Pancreas (tissue), 10 donors: Measurements from ENCODE around the gene TIPARP. TPM values are rescaled to one million over a fixed set of nuclear protein-coding genes. Genes with fewer than 3 reads are reported as not detected.
"Not testable (repeated sequence)": the region's sequence is repeated elsewhere in the genome, so short reads cannot be mapped to it uniquely, and the experiment has no call there.

Experiments
- ATAC-seq, 4 donors: fragments of 200-7000 bp; cut with Tn5 transposase; one replicate each; pipeline versions ENCODE4 v1.8.0 to v1.9.1; 2020; ENCODE audit warnings: mild to moderate bottlenecking in 4 of 4, moderate library complexity in 4 of 4
- DNase-seq, 6 donors: peaks; one replicate each; pipeline ENCODE4 v3.0.0-alpha.2; 2020
- FAIRE-seq: peaks from 2 replicates; lab custom pipeline; 2012; peaks lifted over from hg19 to GRCh38; lab: Jason Lieb, UNC
- H3K27ac ChIP-seq, 4 donors: fragments of 200-600 bp; sonication (generic); 1 replicate in 3 of 4; 2 replicates in 1 of 4; pipeline versions ENCODE4 v1.5.0 to v1.8.0; 2020
- H3K27me3 ChIP-seq, 4 donors: fragments of 200-600 bp; one replicate each; pipeline ENCODE4 v1.8.0; 2021
- H3K36me3 ChIP-seq, 3 donors: fragments of 200-600 bp; sonication (generic) in 1 of 3; one replicate each; pipeline versions ENCODE4 v1.5.0 to v1.8.0; 2020 to 2021
- H3K4me1 ChIP-seq, 3 donors: fragments of 200-600 bp; one replicate each; pipeline ENCODE4 v1.8.0; 2021
- H3K4me3 ChIP-seq, 4 donors: fragments of 200-600 bp; sonication (generic) in 2 of 4; one replicate each; pipeline versions ENCODE4 v1.5.0 to v1.8.0; 2020 to 2021
- H3K9me3 ChIP-seq, 4 donors: fragments of 200-600 bp; one replicate each; pipeline ENCODE4 v1.8.0; 2021
- CTCF ChIP-seq, 4 donors: fragments of 200-600 bp; sonication (generic) in 3 of 4; IDR thresholded peaks; one replicate each; pipeline versions ENCODE4 v1.5.0 to v1.8.0; 2021; ENCODE audit warnings: antibody characterized with exemption in 4 of 4
- WGBS, 2 donors: extraction: QIAGEN DNeasy Blood & Tissue Kit; methylation state at CpG; one replicate each; pipeline ENCODE4 v1.1.7; 2013; 5-methylcytosine and 5-hydroxymethylcytosine counted together
- intact Hi-C, 3 donors: fragments of 100-400 bp; cut with DNase I; formaldehyde crosslinking; loops; one replicate each; pipeline versions ENCODE4 v1.11.1 to v1.14.2; 2022
- polyA plus RNA-seq, 2 donors: library from polyadenylated mRNA; stranded (reverse); fragments of 200-250 nt; gene quantifications; one replicate each; pipeline ENCODE4 v1.2.3, GENCODE V29; 2013
- total RNA-seq, 6 donors: library from RNA; stranded (reverse); fragmentation: NEBNext Ultra II Directional in 4 of 6; extraction: Animal tissue kit (Norgen Biotek cat#: 25700) in 4 of 6; gene quantifications; one replicate each; pipeline versions ENCODE4 v1.2.1 to v1.2.4, GENCODE V29; 2021 to 2023
- donor health status: healthy with polysubstance abuse.
- donor health status: DM: no; HTN: no; CAD: no; lungs with moderate emphysema.
- donor health status: DM: no; HTN: no; CAD: no.
- donor health status: control.
- donor health status: control.
- donor health status: Bipolar disorder and iron deficiency.
- donor health status: DM: yes; HTN: yes; CAD: no.
- donor health status: DM: no; HTN: no; CAD: no.
- donor health status: DM: no; HTN: no; CAD: no.
- donor health status: DM: yes; HTN: yes; CAD: no.

TIPARP gene
- total and polyA plus RNA-seq, 8 donors, result 6.0 to 15.0 (median 10.1) TPM

DNA sequence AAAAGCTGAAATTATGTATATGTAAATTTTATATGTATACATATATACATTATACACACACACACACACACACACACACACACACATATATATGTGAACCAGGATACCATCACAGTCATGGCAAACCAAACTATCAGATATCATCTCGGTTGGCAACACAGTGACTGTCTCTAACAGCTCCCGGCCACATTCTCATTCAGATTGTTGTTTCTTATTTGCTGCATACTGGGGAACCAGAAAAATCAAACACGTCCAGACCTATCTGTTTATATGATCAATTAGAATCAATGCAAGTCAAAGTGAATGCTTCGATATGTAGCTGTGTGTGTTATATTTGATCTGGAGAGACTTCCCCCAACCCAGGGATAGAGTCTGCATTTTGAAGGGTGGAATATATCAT lies 61.1 kb downstream of the TIPARP start:
- H3K27me3 ChIP-seq, result no peaks in the 10 kb centered on the region

DNA sequence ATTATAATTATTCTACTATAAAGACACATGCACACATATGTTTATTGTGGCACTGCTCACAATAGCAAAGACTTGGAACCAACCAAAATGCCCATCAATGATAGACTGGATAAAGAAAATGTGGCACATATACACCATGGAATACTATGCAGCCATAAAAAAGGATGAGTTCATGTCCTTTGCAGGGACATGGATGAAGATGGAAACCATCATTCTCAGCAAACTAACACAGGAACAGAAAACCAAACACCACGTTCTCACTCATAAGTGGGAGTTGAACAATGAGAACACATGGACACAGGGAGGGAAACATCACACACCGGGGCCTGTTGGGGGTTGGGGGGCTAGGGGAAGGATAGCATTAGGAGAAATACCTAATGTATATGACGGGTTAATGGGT lies 62.7 kb downstream of the TIPARP start:
- ATAC-seq, H3K4me1 ChIP-seq, DNase-seq, H3K9me3 ChIP-seq, H3K27ac ChIP-seq, intact Hi-C loops, H3K27me3 ChIP-seq, H3K36me3 ChIP-seq, H3K4me3 ChIP-seq, FAIRE-seq: not testable (repeated sequence)
- 92 to 95% methylated on average over 3 of the region's 3 CpGs for WGBS, 2 donors

More for the DNA sequence above, 61.1 kb downstream of the TIPARP start:
- Histone ChIP-seq H3K9me3 (no peaks in the 10 kb centered on the region), H3K4me3 (no peak overlapping the region), H3K4me1 (no peaks in the 10 kb centered on the region), H3K27ac (no peak overlapping the region), H3K36me3 (no peaks in the 10 kb centered on the region)
- FAIRE-seq (no peak), DNase-seq (no peak), ATAC-seq (no peak)
- WGBS, 2 donors, result 62 to 68% methylated on average over 4 of the region's 4 CpGs
- intact Hi-C loops, result no loop called here
- no peak for TF ChIP-seq CTCF (IDR thresholded peaks at IDR 0.05)

DNA sequence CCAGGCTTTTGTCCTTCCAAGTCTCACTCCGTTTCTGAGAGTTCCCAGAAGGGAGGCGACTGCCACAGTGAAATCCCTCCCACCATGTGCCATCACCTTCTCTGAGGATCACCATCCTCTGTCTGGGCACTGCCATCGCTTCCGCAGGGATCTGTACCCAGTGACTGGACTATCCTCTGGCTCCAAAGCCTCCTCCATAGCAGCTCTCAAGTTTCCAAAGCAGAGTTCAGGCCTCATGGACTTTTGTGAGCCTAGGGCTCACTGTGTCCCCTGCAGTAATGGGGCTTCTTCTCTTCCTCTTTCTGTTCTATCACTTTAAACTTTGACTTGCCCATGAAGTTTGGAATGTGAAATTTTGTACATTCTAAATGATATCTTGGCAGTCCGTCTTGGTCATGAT lies 63.9 kb downstream of the TIPARP start:
- TF ChIP-seq CTCF (IDR thresholded peaks at IDR 0.05), result no peak
- no peak for FAIRE-seq
- no peaks in the 10 kb centered on the region for H3K36me3 ChIP-seq
- no peaks in the 10 kb centered on the region for H3K9me3 ChIP-seq
- no peak overlapping the region for H3K4me3 ChIP-seq
- ATAC-seq, result no peak
- no peaks in the 10 kb centered on the region for H3K4me1 ChIP-seq
- H3K27ac ChIP-seq, result no peak overlapping the region
- no peaks in the 10 kb centered on the region for H3K27me3 ChIP-seq
- 70 to 79% methylated on average over 5 of the region's 5 CpGs for WGBS, 2 donors
- intact Hi-C loops, result no loop called here
- DNase-seq, result no peak

GRCh38 chr3:156739976-156740375 lies 65.6 kb downstream of the TIPARP start:
- Histone ChIP-seq H3K4me1 (no peaks in the 10 kb centered on the region), H3K27me3 (no peaks in the 10 kb centered on the region), H3K27ac (no peak overlapping the region), H3K4me3 (no peak overlapping the region), H3K36me3 (no peaks in the 10 kb centered on the region), H3K9me3 (no peaks in the 10 kb centered on the region)
- ATAC-seq (no peak), DNase-seq (no peak), FAIRE-seq (no peak)
- 97 to 98% methylated on average over 2 of the region's 2 CpGs for WGBS, 2 donors
- intact Hi-C loops, result no loop called here
- TF ChIP-seq CTCF (IDR thresholded peaks at IDR 0.05), result no peak

DNA sequence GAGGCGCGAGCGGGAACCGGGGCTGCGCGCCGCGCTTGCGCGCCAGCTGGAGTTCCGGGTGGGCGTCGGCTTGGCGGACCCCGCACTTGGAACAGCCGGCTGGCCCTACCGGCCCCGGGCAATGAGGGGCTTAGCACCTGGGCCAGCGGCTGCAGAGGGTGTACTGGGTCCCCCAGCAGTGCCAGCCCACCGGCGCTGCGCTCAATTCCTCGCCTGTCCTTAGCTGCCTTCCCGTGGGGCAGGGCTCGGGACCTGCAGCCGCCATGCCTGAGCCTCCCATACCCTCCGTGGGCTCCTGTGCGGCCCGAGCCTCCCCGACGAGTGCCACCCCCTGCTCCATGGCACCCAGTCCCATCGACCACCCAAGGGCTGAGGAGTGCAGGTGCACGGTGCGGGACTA lies 66.2 kb downstream of the TIPARP start:
- H3K4me3 ChIP-seq, H3K27ac ChIP-seq, H3K4me1 ChIP-seq, H3K9me3 ChIP-seq, FAIRE-seq, intact Hi-C loops, H3K27me3 ChIP-seq, H3K36me3 ChIP-seq, ATAC-seq: not testable (repeated sequence)
- WGBS, 2 donors, result 97 to 99% methylated on average over 29 to 34 of the region's 34 CpGs
- peak in 1 of 6 donors; percentile 55 for DNase-seq

DNA sequence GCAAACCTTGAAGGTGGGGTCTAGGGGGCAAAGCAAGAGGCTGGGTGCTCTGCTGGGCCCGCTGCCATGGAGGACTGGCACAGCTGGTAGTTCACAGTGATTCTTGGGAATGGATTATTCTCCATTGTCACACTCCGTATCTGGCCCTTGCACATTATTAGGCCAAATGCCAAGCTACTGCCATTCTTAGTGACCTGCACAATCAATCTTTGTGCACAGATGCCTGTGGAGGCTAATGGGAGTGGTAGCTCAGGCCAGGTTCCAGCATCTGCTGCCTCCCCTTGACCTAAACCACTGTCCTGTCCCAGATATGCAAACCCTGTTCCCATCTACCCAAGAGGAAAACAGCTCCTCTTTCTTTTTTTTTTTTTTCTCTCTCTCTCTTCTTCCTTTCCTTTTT lies 67.5 kb downstream of the TIPARP start:
- TF ChIP-seq CTCF (IDR thresholded peaks at IDR 0.05), result no peak
- DNase-seq (no peak), FAIRE-seq (no peak), ATAC-seq (peak in 1 of 4 donors; percentile 53)
- no peaks in the 10 kb centered on the region for H3K36me3 ChIP-seq
- intact Hi-C loops, result no loop called here
- 55 to 65% methylated on average over 2 of the region's 2 CpGs for WGBS, 2 donors
- no peaks in the 10 kb centered on the region for H3K4me1 ChIP-seq
- no peaks in the 10 kb centered on the region for H3K9me3 ChIP-seq
- H3K27me3 ChIP-seq, result no peaks in the 10 kb centered on the region
- no peak overlapping the region for H3K27ac ChIP-seq
- no peak overlapping the region for H3K4me3 ChIP-seq
